BLaER1 (cell line): Measurements from ENCODE around the gene HMCES.
A peak's percentile ranks its signal among the peaks of the same experiment; 100 is the strongest.

Source experiments
- H3K27ac ChIP-seq: shearing (Covaris generic); formaldehyde crosslinking; 2 replicates; pipeline ENCODE4 v1.8.1; 2022
- H3K27me3 ChIP-seq: shearing (Covaris generic); formaldehyde crosslinking; 2 replicates; pipeline ENCODE4 v1.8.1; 2022
- H3K36me3 ChIP-seq: shearing (Covaris generic); formaldehyde crosslinking; 2 replicates; pipeline ENCODE4 v1.8.1; 2022
- H3K4me1 ChIP-seq: shearing (Covaris generic); formaldehyde crosslinking; 2 replicates; pipeline ENCODE4 v1.8.1; 2022
- H3K4me2 ChIP-seq: shearing (Covaris generic); formaldehyde crosslinking; 2 replicates; pipeline ENCODE4 v1.8.1; 2022
- H3K4me3 ChIP-seq: shearing (Covaris generic); formaldehyde crosslinking; 2 replicates; pipeline ENCODE4 v1.8.1; 2022
- H3K9ac ChIP-seq: shearing (Covaris generic); formaldehyde crosslinking; 2 replicates; pipeline ENCODE4 v1.8.1; 2022
- H3K9me3 ChIP-seq: shearing (Covaris generic); formaldehyde crosslinking; 2 replicates; pipeline ENCODE4 v1.8.1; 2022
- H4K20me1 ChIP-seq: shearing (Covaris generic); formaldehyde crosslinking; 2 replicates; pipeline ENCODE4 v1.8.1; 2022
- Cebpa-rat ChIP-seq: shearing (Covaris generic); IDR thresholded peaks from 2 replicates; pipeline ENCODE4 v1.8.1; 2022

The HMCES gene

DNA sequence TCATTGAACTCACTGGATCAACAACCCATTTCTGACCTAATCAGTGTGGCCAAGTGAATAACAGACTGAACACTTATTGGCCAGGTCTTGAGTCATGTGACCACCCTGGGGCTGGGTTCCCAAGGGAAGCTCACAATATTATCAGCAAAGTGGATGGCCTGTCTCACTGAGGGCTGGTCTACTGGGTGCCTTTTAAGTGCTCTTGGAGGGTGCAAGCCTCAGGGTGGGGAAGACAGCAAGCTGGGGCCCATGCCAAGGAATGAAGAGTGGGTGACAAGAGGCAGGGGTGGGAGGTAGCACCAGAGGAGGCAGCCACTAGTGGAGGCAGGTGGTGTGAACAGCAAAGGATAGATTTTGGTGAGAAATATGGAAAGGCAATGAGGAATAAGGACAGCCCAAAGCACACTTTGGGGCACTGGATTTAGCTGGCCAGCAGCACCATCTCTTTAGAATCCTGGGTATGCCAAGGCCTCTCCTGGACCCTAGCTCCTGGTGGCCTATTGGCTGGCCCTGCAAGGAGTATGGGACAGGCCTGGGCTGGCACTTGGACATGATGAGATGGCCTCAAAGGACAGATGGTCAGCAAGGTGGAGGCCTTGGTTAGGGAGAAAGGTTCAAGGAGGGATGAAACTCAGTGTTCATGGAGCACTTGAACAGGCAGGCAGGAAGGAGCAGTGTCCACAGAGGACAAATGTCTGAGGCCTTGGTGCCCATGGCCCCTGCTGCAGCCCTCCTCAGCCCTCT lies 34.2 kb downstream of the HMCES start:
- H3K9me3 ChIP-seq, result no peaks in the 10 kb centered on the region
- peak overlapping the region; percentile 97 for H3K4me2 ChIP-seq
- no peak for TF ChIP-seq Cebpa-rat
- no peak overlapping the region for H3K4me3 ChIP-seq
- H3K36me3 ChIP-seq, result peaks cover 8% of the 10 kb centered on the region
- no peak overlapping the region for H3K9ac ChIP-seq
- H3K4me1 ChIP-seq, result peaks cover 30% of the 10 kb centered on the region
- no peaks in the 10 kb centered on the region for H3K27me3 ChIP-seq
- peaks cover 51% of the 10 kb centered on the region for H4K20me1 ChIP-seq
- no peak overlapping the region for H3K27ac ChIP-seq

GRCh38 chr3:129313415-129313664 lies 34.7 kb downstream of the HMCES start:
- Histone ChIP-seq H3K27ac (no peak overlapping the region), H3K9ac (peak overlapping the region; percentile 100; the same call in 1 of the 2 replicates), H3K4me1 (peaks cover 35% of the 10 kb centered on the region), H3K9me3 (no peaks in the 10 kb centered on the region), H3K27me3 (no peaks in the 10 kb centered on the region), H4K20me1 (peaks cover 49% of the 10 kb centered on the region), H3K4me2 (peak overlapping the region; percentile 97), H3K4me3 (peak overlapping the region; percentile 100; the same call in 1 of the 2 replicates), H3K36me3 (0 out of 2 replicates have a peak, but pooled peaks cover 5% of the 10 kb centered on the region)
- no peak for TF ChIP-seq Cebpa-rat

DNA sequence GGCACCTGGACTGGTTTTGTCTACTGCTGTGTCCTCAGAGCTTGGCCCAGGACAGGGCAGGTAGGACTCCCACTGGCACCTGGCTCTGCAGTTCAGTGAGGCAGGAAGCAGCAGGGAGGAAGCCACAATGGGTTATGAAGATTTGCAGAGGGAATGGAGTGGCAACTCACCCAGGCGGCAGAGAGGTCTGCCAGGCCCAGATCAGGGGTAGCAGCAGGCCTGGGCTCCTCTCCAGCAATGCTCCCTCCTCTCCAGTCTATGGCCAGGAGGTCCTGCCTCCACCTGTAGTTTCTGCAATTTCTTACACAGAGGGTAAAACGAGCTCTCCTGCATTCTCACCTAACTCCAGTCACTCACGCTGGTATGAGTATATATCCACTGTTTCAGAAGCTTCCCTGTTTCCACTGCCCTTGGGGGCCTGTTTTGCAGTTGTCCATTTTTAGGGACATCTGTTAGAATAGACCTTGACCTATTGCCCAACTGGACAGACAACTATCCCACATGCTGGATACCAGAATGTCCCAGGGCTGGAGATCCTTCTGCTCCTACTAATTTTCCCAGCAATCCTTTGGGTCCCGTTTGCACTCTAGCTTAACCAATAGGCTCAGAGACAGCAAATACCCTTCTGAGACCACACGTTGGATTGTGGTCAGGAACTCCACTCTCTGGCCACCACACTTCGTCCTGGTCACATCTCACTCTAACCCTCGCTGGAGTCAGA lies 35.2 kb downstream of the HMCES start:
- Histone ChIP-seq H3K4me2 (peak overlapping the region; percentile 97), H3K9ac (peak overlapping the region; percentile 100), H3K36me3 (peaks cover 8% of the 10 kb centered on the region; the same call in 1 of the 2 replicates), H3K9me3 (no peaks in the 10 kb centered on the region), H3K4me3 (peak overlapping the region; percentile 100), H3K4me1 (peaks cover 40% of the 10 kb centered on the region), H4K20me1 (peaks cover 49% of the 10 kb centered on the region), H3K27ac (peak overlapping the region; percentile 98), H3K27me3 (no peaks in the 10 kb centered on the region)
- TF ChIP-seq Cebpa-rat, result no peak

DNA sequence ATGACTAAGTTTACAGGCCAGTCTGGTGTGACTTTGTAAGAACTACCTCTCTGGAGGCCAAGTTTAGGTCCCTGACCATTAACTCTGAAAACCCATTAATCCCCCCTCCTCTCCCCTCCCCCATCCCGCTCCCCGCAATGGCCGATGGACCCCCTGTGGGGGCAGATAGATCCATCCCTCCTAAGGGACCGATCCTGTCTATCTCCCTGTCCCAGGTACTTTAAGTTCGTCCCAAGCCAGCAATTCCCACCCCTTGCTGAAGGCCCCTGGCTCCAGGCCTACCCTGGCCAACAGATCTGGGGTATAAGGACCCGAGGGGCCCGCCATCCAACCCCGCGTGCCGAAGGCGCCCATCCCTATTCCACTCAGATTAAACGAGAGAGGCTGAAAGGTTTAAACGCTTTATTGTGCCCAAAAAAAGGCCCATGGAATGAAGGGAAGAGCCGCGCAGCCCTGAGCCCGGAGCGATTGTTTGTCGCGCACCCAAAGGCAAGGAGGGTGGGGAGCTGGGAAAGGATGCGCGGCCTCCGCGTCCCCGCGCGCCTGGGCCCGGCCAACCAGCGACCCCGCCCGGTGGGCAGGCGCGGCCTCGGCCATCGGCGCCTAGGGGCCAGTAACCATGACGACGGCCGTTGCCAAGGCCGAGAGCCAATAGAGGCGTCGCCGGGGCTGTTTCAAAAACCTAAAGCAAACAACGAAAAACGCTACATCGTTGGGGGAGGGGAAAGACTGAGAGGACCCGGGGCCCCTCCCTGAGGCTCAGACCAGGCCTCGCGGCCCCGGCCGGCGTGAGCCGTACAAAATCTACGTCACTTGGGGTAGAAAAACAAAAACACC lies 35.9 kb downstream of the HMCES start:
- Histone ChIP-seq H3K27me3 (no peaks in the 10 kb centered on the region), H3K9ac (peak overlapping the region; percentile 100), H3K36me3 (peaks cover 16% of the 10 kb centered on the region; the same call in 1 of the 2 replicates), H3K4me1 (peaks cover 48% of the 10 kb centered on the region), H4K20me1 (peaks cover 49% of the 10 kb centered on the region), H3K9me3 (no peaks in the 10 kb centered on the region), H3K4me3 (peak overlapping the region; percentile 100), H3K4me2 (peak overlapping the region; percentile 97), H3K27ac (peak overlapping the region; percentile 98)
- TF ChIP-seq Cebpa-rat, result no peak

GRCh38 chr3:129315223-129315997 lies 36.7 kb downstream of the HMCES start:
- peaks cover 44% of the 10 kb centered on the region for H4K20me1 ChIP-seq
- peak overlapping the region; percentile 97 for H3K4me2 ChIP-seq
- H3K4me1 ChIP-seq, result peaks cover 48% of the 10 kb centered on the region
- peaks cover 24% of the 10 kb centered on the region for H3K36me3 ChIP-seq
- no peaks in the 10 kb centered on the region for H3K27me3 ChIP-seq
- H3K9ac ChIP-seq, result peak overlapping the region; percentile 100
- no peaks in the 10 kb centered on the region for H3K9me3 ChIP-seq
- TF ChIP-seq Cebpa-rat, result no peak
- H3K27ac ChIP-seq, result peak overlapping the region; percentile 98
- H3K4me3 ChIP-seq, result peak overlapping the region; percentile 100

DNA sequence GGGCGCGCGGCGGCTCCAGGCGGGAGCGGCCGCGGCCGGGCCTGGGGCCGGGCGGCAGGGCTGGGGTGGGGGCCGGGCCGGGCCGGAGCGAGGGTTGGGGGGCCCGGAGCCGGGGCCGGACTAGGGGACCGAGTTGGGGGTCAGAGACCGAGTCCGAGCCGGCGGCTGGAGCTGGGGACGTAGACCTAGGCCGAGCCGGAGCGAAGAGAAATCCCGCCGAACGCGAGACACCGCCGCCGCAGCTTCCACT lies 37.3 kb downstream of the HMCES start:
- Histone ChIP-seq H3K9me3 (no peaks in the 10 kb centered on the region), H3K4me2 (peak overlapping the region; percentile 97), H4K20me1 (peaks cover 42% of the 10 kb centered on the region), H3K4me3 (peak overlapping the region; percentile 100), H3K27me3 (no peaks in the 10 kb centered on the region), H3K9ac (peak overlapping the region; percentile 100), H3K4me1 (peaks cover 48% of the 10 kb centered on the region), H3K27ac (peak overlapping the region; percentile 98), H3K36me3 (peaks cover 29% of the 10 kb centered on the region)
- no peak for TF ChIP-seq Cebpa-rat

- H3K36me3 ChIP-seq, result peaks cover 34% of the 10 kb centered on the region
- peak overlapping the region; percentile 97 for H3K4me2 ChIP-seq
- H3K27ac ChIP-seq, result peak overlapping the region; percentile 98
- H3K27me3 ChIP-seq, result no peaks in the 10 kb centered on the region
- peak overlapping the region; percentile 100 for H3K9ac ChIP-seq
- no peaks in the 10 kb centered on the region for H3K9me3 ChIP-seq
- H4K20me1 ChIP-seq, result peaks cover 42% of the 10 kb centered on the region
- H3K4me1 ChIP-seq, result peaks cover 48% of the 10 kb centered on the region
- TF ChIP-seq Cebpa-rat, result no peak
- H3K4me3 ChIP-seq, result peak overlapping the region; percentile 100
Observed at GRCh38 chr3:129316248-129317013, 37.8 kb downstream of the HMCES start.

DNA sequence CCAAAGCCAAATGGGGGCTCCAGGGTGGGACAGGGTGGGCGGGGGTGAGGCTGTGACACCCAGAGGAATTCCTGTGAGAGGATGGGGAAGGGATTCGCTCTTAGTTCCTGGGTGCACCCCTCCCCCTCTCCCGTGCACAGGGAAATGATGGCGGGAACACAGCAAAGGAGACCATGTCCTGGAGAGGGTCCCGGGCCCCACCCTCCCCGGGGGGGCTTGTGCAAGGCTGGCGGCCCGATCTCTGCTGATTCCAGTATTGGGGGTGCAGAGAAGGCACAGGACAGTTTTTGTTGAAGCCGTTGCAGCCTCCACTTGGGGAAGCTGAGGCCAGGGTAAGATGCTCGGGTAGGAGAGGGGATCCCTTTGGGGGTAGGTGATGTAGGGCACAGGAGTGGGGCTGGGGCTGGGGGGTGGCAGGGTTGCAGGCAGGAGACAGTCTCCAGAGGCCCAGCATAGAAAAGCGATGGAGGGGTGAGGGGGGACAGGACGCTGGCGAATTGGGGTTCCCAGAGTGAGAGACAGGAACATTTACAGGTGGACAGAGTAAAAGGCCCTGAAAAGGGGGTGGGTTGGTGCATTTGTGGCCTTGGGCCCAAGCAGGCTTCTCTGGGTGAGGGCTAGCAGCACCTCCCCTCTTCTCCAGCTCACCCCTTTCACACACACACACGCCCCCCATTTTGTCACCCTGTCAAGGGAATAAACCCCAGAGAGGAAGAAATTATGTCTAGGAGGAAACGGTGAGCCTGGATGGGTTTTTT lies 38.5 kb downstream of the HMCES start:
- peaks cover 36% of the 10 kb centered on the region for H4K20me1 ChIP-seq
- no peaks in the 10 kb centered on the region for H3K27me3 ChIP-seq
- H3K4me1 ChIP-seq, result peaks cover 48% of the 10 kb centered on the region
- peak overlapping the region; percentile 97 for H3K4me2 ChIP-seq
- H3K9ac ChIP-seq, result peak overlapping the region; percentile 100
- peak overlapping the region; percentile 100 for H3K4me3 ChIP-seq
- peaks cover 41% of the 10 kb centered on the region for H3K36me3 ChIP-seq
- H3K9me3 ChIP-seq, result no peaks in the 10 kb centered on the region
- peak overlapping the region; percentile 98 for H3K27ac ChIP-seq
- no peak for TF ChIP-seq Cebpa-rat
